ENCODE data around the gene HBA2.
"Not testable (repeated sequence)": the region's sequence is repeated elsewhere in the genome, so short reads cannot be mapped to it uniquely, and the experiment has no call there.

DNA sequence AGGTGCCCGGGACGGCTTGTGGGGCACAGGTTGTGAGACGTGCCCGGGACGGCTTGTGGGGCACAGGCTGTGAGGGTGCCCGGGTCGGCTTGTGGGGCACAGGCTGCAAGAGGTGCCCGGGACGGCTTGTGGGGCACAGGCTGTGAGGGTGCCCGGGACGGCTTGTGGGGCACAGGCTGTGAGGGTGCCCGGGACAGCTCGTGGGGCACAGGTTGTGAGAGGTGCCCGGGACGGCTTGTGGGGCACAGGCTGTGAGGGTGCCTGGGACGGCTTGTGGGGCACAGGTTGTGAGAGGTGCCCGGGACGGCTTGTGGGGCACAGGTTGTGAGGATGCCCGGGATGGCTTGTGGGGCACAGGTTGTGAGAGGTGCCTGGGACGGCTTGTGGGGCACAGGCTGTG is 12.4 kb upstream of the HBA2 start:
- TF ChIP-seq, protein P1, sequence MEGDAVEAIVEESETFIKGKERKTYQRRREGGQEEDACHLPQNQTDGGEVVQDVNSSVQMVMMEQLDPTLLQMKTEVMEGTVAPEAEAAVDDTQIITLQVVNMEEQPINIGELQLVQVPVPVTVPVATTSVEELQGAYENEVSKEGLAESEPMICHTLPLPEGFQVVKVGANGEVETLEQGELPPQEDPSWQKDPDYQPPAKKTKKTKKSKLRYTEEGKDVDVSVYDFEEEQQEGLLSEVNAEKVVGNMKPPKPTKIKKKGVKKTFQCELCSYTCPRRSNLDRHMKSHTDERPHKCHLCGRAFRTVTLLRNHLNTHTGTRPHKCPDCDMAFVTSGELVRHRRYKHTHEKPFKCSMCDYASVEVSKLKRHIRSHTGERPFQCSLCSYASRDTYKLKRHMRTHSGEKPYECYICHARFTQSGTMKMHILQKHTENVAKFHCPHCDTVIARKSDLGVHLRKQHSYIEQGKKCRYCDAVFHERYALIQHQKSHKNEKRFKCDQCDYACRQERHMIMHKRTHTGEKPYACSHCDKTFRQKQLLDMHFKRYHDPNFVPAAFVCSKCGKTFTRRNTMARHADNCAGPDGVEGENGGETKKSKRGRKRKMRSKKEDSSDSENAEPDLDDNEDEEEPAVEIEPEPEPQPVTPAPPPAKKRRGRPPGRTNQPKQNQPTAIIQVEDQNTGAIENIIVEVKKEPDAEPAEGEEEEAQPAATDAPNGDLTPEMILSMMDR (conservative IDR thresholded peaks at IDR 0.05; ENCODE audit: low read length), result not testable (repeated sequence)
- not testable (repeated sequence) for TF ChIP-seq EZH2phosphoT487 (IDR thresholded peaks at IDR 0.05; ENCODE audit: borderline replicate concordance)
